HepG2 (cell line): ENCODE measurements around the gene E2F8. TPM values are rescaled to one million over a fixed set of nuclear protein-coding genes. Genes with fewer than 3 reads are reported as not detected.

Source experiments
- PTBP1 ChIP-seq: fragments of 200-400 bp; formaldehyde crosslinking; IDR thresholded peaks from 2 replicates; pipeline ENCODE4 v1.6.1; 2018; ENCODE audit warnings: low read length, low read depth; ENCODE audit not compliant: poor library complexity, severe bottlenecking
- THYN1 ChIP-seq: sonication (generic); formaldehyde crosslinking; IDR thresholded peaks from 2 replicates; pipeline ENCODE4 v1.8.1; 2023; ENCODE audit warnings: low read depth, mild to moderate bottlenecking, moderate library complexity, missing genetic modification reagents, borderline replicate concordance
- ZNF530 ChIP-seq: sonication (generic); formaldehyde crosslinking; IDR thresholded peaks from 2 replicates; pipeline ENCODE4 v1.5.0; 2020; ENCODE audit warnings: low read depth, mild to moderate bottlenecking, missing genetic modification reagents
- polyA plus RNA-seq, 8 experiments: library from polyadenylated mRNA; depleted of rRNA in 3 of 8; stranded (reverse) in 7 of 8; unstranded in 1 of 8; fragments of >200 nt; fragmentation: Illumina TruSeq in 4 of 8; extraction: Trizol in 4 of 8; gene quantifications; 2 replicates each; pipeline versions ENCODE4 v1.2.1 to v1.2.3, GENCODE V29; 2011 to 2016; ENCODE audit warnings: low read depth in 4 of 8, missing spikeins in 1 of 8, mixed read lengths in 1 of 8; ENCODE audit not compliant: insufficient read depth in 1 of 8
- total RNA-seq, 5 experiments: library from RNA; depleted of rRNA; stranded (reverse); fragments of >200 nt; fragmentation: Illumina TruSeq; extraction: Trizol; gene quantifications; 2 replicates each; pipeline ENCODE4 v1.2.3, GENCODE V29; 2016; ENCODE audit warnings: low read depth in 1 of 5
- TF ChIP-seq, protein P1 (sequence below): sonication (generic); formaldehyde crosslinking; IDR thresholded peaks from 2 replicates; pipeline ENCODE4 v1.5.0; 2020; ENCODE audit warnings: mild to moderate bottlenecking, missing genetic modification reagents, borderline replicate concordance
- TF ChIP-seq, protein P2 (sequence below), 2 experiments: sonication (generic) in 1 of 2; formaldehyde crosslinking in 1 of 2; IDR thresholded peaks; 2 replicates each; pipeline versions ENCODE4 v1.5.1 to v1.6.1; 2011 to 2020; ENCODE audit warnings: borderline replicate concordance in 1 of 2, low read depth in 1 of 2, low read length in 1 of 2, mild to moderate bottlenecking in 1 of 2, missing genetic modification reagents in 1 of 2, moderate library complexity in 1 of 2

Gene E2F8
- total and polyA plus RNA-seq, 2 of the 13 experiments (the other 11 are each of a cell fraction or from before 2014, with no cell fraction given) = 3.3 to 8.9 TPM

GRCh38 chr11:19234231-19234817 lies 6.4 kb downstream of the E2F8 start (continued):
- no peak for TF ChIP-seq PTBP1
- no peak for TF ChIP-seq THYN1 (CRISPR knock-in tag)
- TF ChIP-seq, protein P1, sequence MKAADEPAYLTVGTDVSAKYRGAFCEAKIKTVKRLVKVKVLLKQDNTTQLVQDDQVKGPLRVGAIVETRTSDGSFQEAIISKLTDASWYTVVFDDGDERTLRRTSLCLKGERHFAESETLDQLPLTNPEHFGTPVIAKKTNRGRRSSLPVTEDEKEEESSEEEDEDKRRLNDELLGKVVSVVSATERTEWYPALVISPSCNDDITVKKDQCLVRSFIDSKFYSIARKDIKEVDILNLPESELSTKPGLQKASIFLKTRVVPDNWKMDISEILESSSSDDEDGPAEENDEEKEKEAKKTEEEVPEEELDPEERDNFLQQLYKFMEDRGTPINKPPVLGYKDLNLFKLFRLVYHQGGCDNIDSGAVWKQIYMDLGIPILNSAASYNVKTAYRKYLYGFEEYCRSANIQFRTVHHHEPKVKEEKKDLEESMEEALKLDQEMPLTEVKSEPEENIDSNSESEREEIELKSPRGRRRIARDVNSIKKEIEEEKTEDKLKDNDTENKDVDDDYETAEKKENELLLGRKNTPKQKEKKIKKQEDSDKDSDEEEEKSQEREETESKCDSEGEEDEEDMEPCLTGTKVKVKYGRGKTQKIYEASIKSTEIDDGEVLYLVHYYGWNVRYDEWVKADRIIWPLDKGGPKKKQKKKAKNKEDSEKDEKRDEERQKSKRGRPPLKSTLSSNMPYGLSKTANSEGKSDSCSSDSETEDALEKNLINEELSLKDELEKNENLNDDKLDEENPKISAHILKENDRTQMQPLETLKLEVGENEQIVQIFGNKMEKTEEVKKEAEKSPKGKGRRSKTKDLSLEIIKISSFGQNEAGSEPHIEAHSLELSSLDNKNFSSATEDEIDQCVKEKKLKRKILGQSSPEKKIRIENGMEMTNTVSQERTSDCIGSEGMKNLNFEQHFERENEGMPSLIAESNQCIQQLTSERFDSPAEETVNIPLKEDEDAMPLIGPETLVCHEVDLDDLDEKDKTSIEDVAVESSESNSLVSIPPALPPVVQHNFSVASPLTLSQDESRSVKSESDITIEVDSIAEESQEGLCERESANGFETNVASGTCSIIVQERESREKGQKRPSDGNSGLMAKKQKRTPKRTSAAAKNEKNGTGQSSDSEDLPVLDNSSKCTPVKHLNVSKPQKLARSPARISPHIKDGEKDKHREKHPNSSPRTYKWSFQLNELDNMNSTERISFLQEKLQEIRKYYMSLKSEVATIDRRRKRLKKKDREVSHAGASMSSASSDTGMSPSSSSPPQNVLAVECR (CRISPR knock-in tag) = no peak
- no peak for TF ChIP-seq ZNF530 (CRISPR knock-in tag)
- TF ChIP-seq, protein P2, sequence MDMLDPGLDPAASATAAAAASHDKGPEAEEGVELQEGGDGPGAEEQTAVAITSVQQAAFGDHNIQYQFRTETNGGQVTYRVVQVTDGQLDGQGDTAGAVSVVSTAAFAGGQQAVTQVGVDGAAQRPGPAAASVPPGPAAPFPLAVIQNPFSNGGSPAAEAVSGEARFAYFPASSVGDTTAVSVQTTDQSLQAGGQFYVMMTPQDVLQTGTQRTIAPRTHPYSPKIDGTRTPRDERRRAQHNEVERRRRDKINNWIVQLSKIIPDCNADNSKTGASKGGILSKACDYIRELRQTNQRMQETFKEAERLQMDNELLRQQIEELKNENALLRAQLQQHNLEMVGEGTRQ (IDR thresholded peaks at IDR 0.05; ENCODE audit: low read depth, low read length) = no peak
- TF ChIP-seq, protein P2 (CRISPR knock-in tag; IDR thresholded peaks at IDR 0.05; ENCODE audit: borderline replicate concordance) = no peak
